Panc1 (cell line): ENCODE results near the gene ODC1. TPM values are rescaled to one million over a fixed set of nuclear protein-coding genes. Genes with fewer than 3 reads are reported as not detected.

ENCODE experiments used
- ATAC-seq: fragments of 200-7000 bp; cut with Tn5 transposase; 2 replicates; pipeline ENCODE4 v1.9.1; 2020; ENCODE audit warnings: mild to moderate bottlenecking, moderate library complexity
- BruUV-seq: library from RNA; stranded (reverse); fragments of 400-500 nt; replicated peaks from 2 replicates; lab custom pipeline; 2021; lab: Mats Ljungman, UMichigan
- CTCF ChIA-PET: fragments of 300-600 bp; sonication (Branson Sonifier 250); formaldehyde crosslinking; loops from one replicate; lab custom pipeline; 2022; ENCODE audit warnings: antibody characterized with exemption; lab: Charles Lee
- POLR2A ChIA-PET: fragments of 300-600 bp; sonication (Branson Sonifier 250); formaldehyde crosslinking; loops from one replicate; lab custom pipeline; 2022; ENCODE audit warnings: antibody characterized with exemption; lab: Charles Lee
- DNase-seq: peaks from one replicate; pipeline ENCODE4 v3.0.0-alpha.2; 2010; ENCODE audit warnings: low read depth, low spot score
- H3K27ac ChIP-seq: 2 replicates; pipeline ENCODE4 v1.5.1; 2011; ENCODE audit warnings: mild to moderate bottlenecking, low read length, inconsistent platforms
- H3K27me3 ChIP-seq: fragments of 200-500 bp; sonication (Bioruptor generic); 2 replicates; pipeline ENCODE4 v1.6.0; 2014; ENCODE audit warnings: low read length, inconsistent platforms; ENCODE audit not compliant: control insufficient read depth, insufficient read depth
- H3K36me3 ChIP-seq: fragments of 200-500 bp; sonication (Bioruptor generic); 2 replicates; pipeline ENCODE4 v1.5.1; 2014; ENCODE audit warnings: inconsistent platforms, mild to moderate bottlenecking, low read length, moderate library complexity; ENCODE audit not compliant: control insufficient read depth, insufficient read depth
- H3K4me1 ChIP-seq: 2 replicates; pipeline ENCODE4 v1.5.1; 2011; ENCODE audit warnings: inconsistent platforms, mild to moderate bottlenecking, low read length, moderate library complexity; ENCODE audit not compliant: control insufficient read depth, insufficient read depth
- H3K4me3 ChIP-seq, 2 experiments: 2 replicates each; pipeline ENCODE4 v1.5.1; 2011 to 2012; ENCODE audit warnings: low read depth in 2 of 2, low read length in 2 of 2, mild to moderate bottlenecking in 2 of 2, inconsistent platforms in 1 of 2, moderate library complexity in 1 of 2
- H3K9me3 ChIP-seq: fragments of 200-500 bp; sonication (Bioruptor generic); 2 replicates; pipeline ENCODE4 v1.5.1; 2014; ENCODE audit warnings: low read depth, mild to moderate bottlenecking, inconsistent platforms, low read length, moderate library complexity; ENCODE audit not compliant: control insufficient read depth, insufficient read depth
- CTCF ChIP-seq: fragments of 450-650 bp; IDR thresholded peaks from 2 replicates; pipeline ENCODE4 v1.5.1; 2017; ENCODE audit warnings: mild to moderate bottlenecking
- POLR2AphosphoS5 ChIP-seq: IDR thresholded peaks from 2 replicates; pipeline ENCODE4 v1.6.1; 2012; ENCODE audit warnings: mild to moderate bottlenecking, low read depth, low read length, moderate library complexity
- SIN3A ChIP-seq: IDR thresholded peaks from 2 replicates; pipeline ENCODE4 v1.6.1; 2012; ENCODE audit warnings: low read depth, mild to moderate bottlenecking, low read length, moderate library complexity, borderline replicate concordance; ENCODE audit not compliant: insufficient read depth
- TCF7L2 ChIP-seq: IDR thresholded peaks from 2 replicates; pipeline ENCODE4 v1.6.1; 2011; ENCODE audit warnings: mild to moderate bottlenecking, low read depth, low read length, inconsistent platforms
- in situ Hi-C: cut with HindIII; loops from 2 replicates; pipeline ENCODE4 v1.10.0; 2016; ENCODE audit warnings: low sequenced_read_pairs, low pct_unique_long_range_greater_than_20kb
- intact Hi-C: fragments of 100-400 bp; cut with micrococcal nuclease; formaldehyde crosslinking; loops from one replicate; pipeline ENCODE4 v1.10.0; 2022; ENCODE audit not compliant: unreplicated experiment
- total RNA-seq: library from RNA; stranded (reverse); gene quantifications from one replicate; pipeline ENCODE4 v1.2.1, GENCODE V29; 2021; ENCODE audit not compliant: unreplicated experiment
- TF ChIP-seq, protein P1 (sequence below), 2 experiments: IDR thresholded peaks; 2 replicates each; pipeline ENCODE4 v1.6.1; 2011 to 2012; ENCODE audit warnings: low read depth in 2 of 2, control low read depth in 1 of 2, low read length in 1 of 2, mild to moderate bottlenecking in 1 of 2, moderate library complexity in 1 of 2; ENCODE audit not compliant: insufficient read depth in 1 of 2

Gene ODC1
- total RNA-seq, 1 experiment from 2014 or later, result 159 TPM

DNA sequence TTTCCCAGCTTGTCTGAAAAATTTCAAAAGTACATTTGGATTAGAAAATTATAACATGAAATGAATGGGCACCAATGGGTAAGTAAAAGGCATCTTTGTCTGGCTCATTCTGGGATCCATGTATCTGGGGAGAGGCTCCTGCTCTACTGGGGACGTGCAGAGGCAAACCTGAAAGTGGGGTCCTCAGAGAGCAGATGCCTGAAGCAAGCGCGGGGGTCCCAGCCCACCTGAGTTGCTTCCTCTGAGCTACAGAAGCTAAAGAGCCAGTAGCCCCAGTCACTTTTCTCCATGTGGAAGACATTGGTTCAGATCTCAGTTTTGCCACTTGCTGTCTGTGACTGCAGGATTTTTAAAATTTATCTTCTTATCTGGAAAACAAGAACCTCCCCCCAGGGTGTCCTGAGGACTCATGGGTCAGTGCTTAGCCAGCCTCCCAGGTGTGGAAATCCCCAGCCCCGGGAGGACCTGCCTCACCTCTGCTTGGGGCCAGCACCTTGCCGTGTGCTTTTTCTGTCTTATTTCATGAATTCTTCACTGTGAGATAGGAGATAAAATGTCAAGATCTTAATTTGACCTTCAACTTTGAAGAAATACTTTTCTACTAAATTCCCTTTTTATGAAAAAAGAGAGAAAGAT is 25.1 kb upstream of the ODC1 start:
- Histone ChIP-seq H3K4me1 (no peaks in the 10 kb centered on the region), H3K27ac (no peak overlapping the region), H3K4me3 (no peak overlapping the region), H3K27me3 (no peaks in the 10 kb centered on the region), H3K36me3 (no peaks in the 10 kb centered on the region), H3K9me3 (no peaks in the 10 kb centered on the region)
- ChIA-PET CTCF (interaction anchor here (0.6 kb wide), 1 partner anchor 21 kb away, joined by 4 read pairs; no protein-coding TSS in a partner anchor), POLR2A (interaction anchor here (1.7 kb wide), 1 partner anchor 24 kb away, joined by 3 read pairs; no protein-coding TSS in a partner anchor)
- ATAC-seq (no peak), DNase-seq (no peak)
- TF ChIP-seq, protein P1, sequence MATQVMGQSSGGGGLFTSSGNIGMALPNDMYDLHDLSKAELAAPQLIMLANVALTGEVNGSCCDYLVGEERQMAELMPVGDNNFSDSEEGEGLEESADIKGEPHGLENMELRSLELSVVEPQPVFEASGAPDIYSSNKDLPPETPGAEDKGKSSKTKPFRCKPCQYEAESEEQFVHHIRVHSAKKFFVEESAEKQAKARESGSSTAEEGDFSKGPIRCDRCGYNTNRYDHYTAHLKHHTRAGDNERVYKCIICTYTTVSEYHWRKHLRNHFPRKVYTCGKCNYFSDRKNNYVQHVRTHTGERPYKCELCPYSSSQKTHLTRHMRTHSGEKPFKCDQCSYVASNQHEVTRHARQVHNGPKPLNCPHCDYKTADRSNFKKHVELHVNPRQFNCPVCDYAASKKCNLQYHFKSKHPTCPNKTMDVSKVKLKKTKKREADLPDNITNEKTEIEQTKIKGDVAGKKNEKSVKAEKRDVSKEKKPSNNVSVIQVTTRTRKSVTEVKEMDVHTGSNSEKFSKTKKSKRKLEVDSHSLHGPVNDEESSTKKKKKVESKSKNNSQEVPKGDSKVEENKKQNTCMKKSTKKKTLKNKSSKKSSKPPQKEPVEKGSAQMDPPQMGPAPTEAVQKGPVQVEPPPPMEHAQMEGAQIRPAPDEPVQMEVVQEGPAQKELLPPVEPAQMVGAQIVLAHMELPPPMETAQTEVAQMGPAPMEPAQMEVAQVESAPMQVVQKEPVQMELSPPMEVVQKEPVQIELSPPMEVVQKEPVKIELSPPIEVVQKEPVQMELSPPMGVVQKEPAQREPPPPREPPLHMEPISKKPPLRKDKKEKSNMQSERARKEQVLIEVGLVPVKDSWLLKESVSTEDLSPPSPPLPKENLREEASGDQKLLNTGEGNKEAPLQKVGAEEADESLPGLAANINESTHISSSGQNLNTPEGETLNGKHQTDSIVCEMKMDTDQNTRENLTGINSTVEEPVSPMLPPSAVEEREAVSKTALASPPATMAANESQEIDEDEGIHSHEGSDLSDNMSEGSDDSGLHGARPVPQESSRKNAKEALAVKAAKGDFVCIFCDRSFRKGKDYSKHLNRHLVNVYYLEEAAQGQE (IDR thresholded peaks at IDR 0.05; ENCODE audit: insufficient read depth in 1 of 2, low read depth in 2 of 2, low read length in 1 of 2), result no peak
- no peak for TF ChIP-seq POLR2AphosphoS5
- no peak for TF ChIP-seq CTCF
- no peak for TF ChIP-seq TCF7L2
- no peak for TF ChIP-seq SIN3A
- intact Hi-C loops, result no loop called here
- no TSS peak for BruUV-seq
- in situ Hi-C loops, result no loop called here

GRCh38 chr2:10471955-10472354 is 23.8 kb upstream of the ODC1 start:
- Histone ChIP-seq H3K4me1 (no peaks in the 10 kb centered on the region), H3K27me3 (no peaks in the 10 kb centered on the region), H3K4me3 (no peak overlapping the region), H3K36me3 (no peaks in the 10 kb centered on the region), H3K9me3 (no peaks in the 10 kb centered on the region), H3K27ac (no peak overlapping the region)
- no peak for TF ChIP-seq TCF7L2
- DNase-seq (no peak), ATAC-seq (peak; percentile 32; the same call in 1 of the 2 replicates)
- no TSS peak for BruUV-seq
- POLR2A ChIA-PET, result interaction anchor here (0.6 to 1.7 kb wide), 2 partner anchors 26 to 124 kb away, joined by 3 read pairs; no protein-coding TSS in a partner anchor
- in situ Hi-C loops (no loop called here), intact Hi-C loops (no loop called here)
- CTCF ChIA-PET, result interaction anchor here (1.0 kb wide), 1 partner anchor 75 kb away, joined by 12 read pairs; no protein-coding TSS in a partner anchor

DNA sequence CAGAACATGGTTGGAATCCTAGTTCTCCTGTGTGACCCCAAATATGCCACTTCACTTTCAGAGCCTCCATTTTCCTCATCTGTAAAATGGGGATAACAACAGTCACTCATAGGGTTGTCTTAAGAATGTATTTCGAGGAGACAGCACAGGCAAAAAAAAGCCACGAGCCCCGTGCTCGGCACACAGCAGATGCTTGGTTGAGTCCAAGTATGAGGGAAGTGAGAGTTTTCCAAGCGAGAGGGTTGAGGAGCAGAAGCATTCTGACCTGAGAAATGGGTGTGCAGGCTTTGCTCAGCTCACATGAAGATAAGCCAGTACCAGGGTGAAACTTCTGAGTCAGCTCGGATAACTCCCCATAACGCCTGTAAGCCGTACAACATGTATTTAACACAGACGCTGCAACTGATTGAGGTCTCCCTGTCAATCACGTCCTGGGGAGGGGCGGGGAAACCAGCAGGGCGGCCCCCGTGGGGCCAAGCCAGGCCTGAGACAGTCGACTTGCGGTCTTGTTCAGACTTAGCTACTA is 23.0 kb upstream of the ODC1 start:
- no peak for ATAC-seq
- no peak for DNase-seq
- Histone ChIP-seq H3K4me1 (no peaks in the 10 kb centered on the region), H3K4me3 (no peak overlapping the region), H3K27ac (no peak overlapping the region), H3K36me3 (no peaks in the 10 kb centered on the region), H3K27me3 (no peaks in the 10 kb centered on the region), H3K9me3 (no peaks in the 10 kb centered on the region)
- in situ Hi-C loops, result no loop called here
- intact Hi-C loops, result no loop called here
- TF ChIP-seq POLR2AphosphoS5 (no peak), CTCF (no peak), SIN3A (no peak), TCF7L2 (no peak)
- TF ChIP-seq, protein P1 (IDR thresholded peaks at IDR 0.05; ENCODE audit: insufficient read depth in 1 of 2, low read depth in 2 of 2, low read length in 1 of 2), result no peak
- ChIA-PET CTCF (interaction anchor here (1.0 kb wide), 1 partner anchor 76 kb away, joined by 12 read pairs; no protein-coding TSS in a partner anchor), POLR2A (no interaction called here)
- BruUV-seq, result no TSS peak
